Esophagus muscularis mucosa (tissue), 4 donors: ENCODE data around the gene RNF13. TPM values are rescaled to one million over a fixed set of nuclear protein-coding genes. Genes with fewer than 3 reads are reported as not detected.

Experiments used
- DNase-seq: peaks from one replicate; pipeline ENCODE4 v3.0.0-alpha.2; 2017; ENCODE audit errors: extremely low spot score
- H3K27ac ChIP-seq, 4 donors: fragments of 200-600 bp; sonication (generic); replicated peaks in 1 of 4; 1 replicate in 3 of 4; 2 replicates in 1 of 4; pipeline ENCODE4 v1.5.1; 2016 to 2019; ENCODE audit warnings: mild to moderate bottlenecking in 1 of 4
- H3K27me3 ChIP-seq, 4 donors: fragments of 200-600 bp; sonication (generic); one replicate each; pipeline versions ENCODE4 v1.5.1 to v1.6.0; 2016 to 2019
- H3K36me3 ChIP-seq, 4 donors: fragments of 200-600 bp; sonication (generic); one replicate each; pipeline ENCODE4 v1.5.1; 2016 to 2019
- H3K4me1 ChIP-seq, 4 donors: fragments of 200-600 bp; sonication (generic); one replicate each; pipeline ENCODE4 v1.5.1; 2016 to 2019
- H3K4me3 ChIP-seq, 4 donors: fragments of 200-600 bp; sonication (generic); 1 replicate in 2 of 4; 2 replicates in 2 of 4; pipeline ENCODE4 v1.5.1; 2016 to 2019; ENCODE audit warnings: mild to moderate bottlenecking in 4 of 4, moderate library complexity in 1 of 4
- H3K9me3 ChIP-seq, 4 donors: fragments of 200-600 bp; sonication (generic); 1 replicate in 3 of 4; 2 replicates in 1 of 4; pipeline ENCODE4 v1.5.1; 2016 to 2019
- EP300 ChIP-seq: sonication (generic); formaldehyde crosslinking; IDR thresholded peaks from one replicate; pipeline ENCODE4 v1.6.1; 2017; ENCODE audit warnings: antibody characterized with exemption
- POLR2A ChIP-seq: fragments of 450-650 bp; IDR thresholded peaks from one replicate; pipeline ENCODE4 v1.6.1; 2017; ENCODE audit warnings: antibody characterized with exemption, moderate library complexity, mild to moderate bottlenecking, low read depth
- POLR2AphosphoS5 ChIP-seq, 2 donors: sonication (generic); formaldehyde crosslinking; IDR thresholded peaks; one replicate each; pipeline ENCODE4 v1.6.1; 2017; ENCODE audit warnings: antibody characterized with exemption in 2 of 2
- WGBS: methylation state at CpG from one replicate; pipeline ENCODE4 v1.1.5; 2018; 5-methylcytosine and 5-hydroxymethylcytosine counted together
- intact Hi-C: fragments of 100-400 bp; cut with DNase I; formaldehyde crosslinking; loops from one replicate; pipeline ENCODE4 v1.15.1; 2023
- total RNA-seq, 4 donors: library from RNA; depleted of rRNA; stranded (reverse); fragments of >200 nt; gene quantifications; one replicate each; pipeline versions ENCODE4 v1.1.0 to v1.2.1, GENCODE V29; 2016
- TF ChIP-seq, protein P1 (sequence below), 3 experiments: fragments of 200-600 bp in 2 of 3; fragments of 450-650 bp in 1 of 3; sonication (generic) in 2 of 3; IDR thresholded peaks; one replicate each; pipeline ENCODE4 v1.5.1; 2017 to 2019; ENCODE audit warnings: antibody characterized with exemption in 3 of 3, mild to moderate bottlenecking in 2 of 3, moderate library complexity in 1 of 3

Gene RNF13
- total RNA-seq, 4 donors from 2014 or later: 52.9 to 95.1 (median 78.2) TPM

DNA sequence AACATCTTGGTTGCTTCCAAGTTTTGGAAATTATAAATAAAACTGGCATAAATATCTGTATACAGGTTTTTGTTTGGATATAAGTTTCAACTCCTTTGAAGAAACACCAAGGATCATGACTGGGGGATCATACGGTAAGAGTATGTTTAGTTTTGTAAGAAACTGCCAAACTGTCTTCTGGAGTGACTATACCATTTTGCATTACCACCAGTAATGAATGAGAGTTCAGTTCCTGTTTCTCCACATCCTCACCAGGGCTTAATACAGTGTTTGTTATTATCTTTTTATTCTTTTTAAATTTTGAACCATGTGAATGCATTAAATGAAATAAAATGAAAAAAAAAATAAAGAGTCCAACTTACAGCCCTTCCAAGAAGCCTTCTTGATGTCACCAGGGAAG is 17.0 kb upstream of the RNF13 start:
- H3K4me3 ChIP-seq: no peak overlapping the region
- H3K27ac ChIP-seq: no peak overlapping the region
- no peaks in the 10 kb centered on the region for H3K27me3 ChIP-seq
- H3K4me1 ChIP-seq: no peaks in the 10 kb centered on the region
- H3K9me3 ChIP-seq: no peaks in the 10 kb centered on the region
- DNase-seq: no peak
- intact Hi-C loops: no loop called here
- WGBS: 86% methylated on average over 1 of the region's 1 CpG
- H3K36me3 ChIP-seq: no peaks in the 10 kb centered on the region
- no peak for TF ChIP-seq POLR2AphosphoS5 (IDR thresholded peaks at IDR 0.05)
- TF ChIP-seq EP300: no peak
- TF ChIP-seq, protein P1, sequence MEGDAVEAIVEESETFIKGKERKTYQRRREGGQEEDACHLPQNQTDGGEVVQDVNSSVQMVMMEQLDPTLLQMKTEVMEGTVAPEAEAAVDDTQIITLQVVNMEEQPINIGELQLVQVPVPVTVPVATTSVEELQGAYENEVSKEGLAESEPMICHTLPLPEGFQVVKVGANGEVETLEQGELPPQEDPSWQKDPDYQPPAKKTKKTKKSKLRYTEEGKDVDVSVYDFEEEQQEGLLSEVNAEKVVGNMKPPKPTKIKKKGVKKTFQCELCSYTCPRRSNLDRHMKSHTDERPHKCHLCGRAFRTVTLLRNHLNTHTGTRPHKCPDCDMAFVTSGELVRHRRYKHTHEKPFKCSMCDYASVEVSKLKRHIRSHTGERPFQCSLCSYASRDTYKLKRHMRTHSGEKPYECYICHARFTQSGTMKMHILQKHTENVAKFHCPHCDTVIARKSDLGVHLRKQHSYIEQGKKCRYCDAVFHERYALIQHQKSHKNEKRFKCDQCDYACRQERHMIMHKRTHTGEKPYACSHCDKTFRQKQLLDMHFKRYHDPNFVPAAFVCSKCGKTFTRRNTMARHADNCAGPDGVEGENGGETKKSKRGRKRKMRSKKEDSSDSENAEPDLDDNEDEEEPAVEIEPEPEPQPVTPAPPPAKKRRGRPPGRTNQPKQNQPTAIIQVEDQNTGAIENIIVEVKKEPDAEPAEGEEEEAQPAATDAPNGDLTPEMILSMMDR (IDR thresholded peaks at IDR 0.05): no peak
- TF ChIP-seq POLR2A: no peak

DNA sequence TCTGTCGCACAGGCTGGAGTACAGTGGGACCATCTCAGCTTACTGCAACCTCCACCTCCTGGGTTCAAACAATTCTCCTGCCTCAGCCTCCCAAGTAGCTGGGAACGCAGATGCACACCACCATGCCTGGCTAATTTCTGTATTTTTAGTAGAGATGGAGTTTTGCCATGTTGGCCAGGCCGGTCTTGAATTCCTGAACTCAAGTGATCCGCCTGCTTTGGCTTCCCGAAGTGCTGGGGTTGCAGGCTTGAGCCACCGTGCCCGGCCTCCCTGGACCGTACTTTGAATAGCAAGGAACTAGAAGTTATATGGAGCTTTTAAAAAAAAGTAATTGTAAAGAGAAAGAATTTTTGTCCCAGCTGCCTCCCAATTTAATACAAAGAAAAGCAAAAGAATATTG is 12.3 kb upstream of the RNF13 start:
- WGBS: 92% methylated on average over 8 of the region's 8 CpGs
- H3K36me3 ChIP-seq: no peaks in the 10 kb centered on the region
- TF ChIP-seq POLR2A: no peak
- no peak for TF ChIP-seq EP300
- TF ChIP-seq, protein P1 (IDR thresholded peaks at IDR 0.05): no peak
- no peak for TF ChIP-seq POLR2AphosphoS5 (IDR thresholded peaks at IDR 0.05)
- no peak for DNase-seq
- no peaks in the 10 kb centered on the region for H3K4me1 ChIP-seq
- H3K9me3 ChIP-seq: no peaks in the 10 kb centered on the region
- H3K4me3 ChIP-seq: no peak overlapping the region
- no peak overlapping the region for H3K27ac ChIP-seq
- intact Hi-C loops: no loop called here
- H3K27me3 ChIP-seq: no peaks in the 10 kb centered on the region

DNA sequence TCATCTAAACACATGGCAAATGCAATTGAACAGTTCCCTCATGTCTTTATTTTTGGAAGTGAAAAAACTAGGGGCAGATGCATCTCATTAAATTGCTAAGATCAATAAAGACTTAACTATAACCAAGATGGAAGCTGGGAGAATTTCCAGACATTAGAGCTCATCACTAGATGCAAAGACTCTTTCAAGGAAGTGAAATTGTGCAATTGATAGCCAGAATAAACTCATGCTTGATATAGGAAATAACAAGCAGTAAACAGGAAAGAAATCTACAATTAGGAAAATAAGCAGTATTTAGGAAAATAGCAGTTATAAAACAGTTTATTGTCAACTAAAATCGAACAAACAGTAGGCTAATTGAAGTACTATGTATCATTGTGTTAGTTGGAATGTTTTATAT is 11.8 kb upstream of the RNF13 start:
- intact Hi-C loops: no loop called here
- no peaks in the 10 kb centered on the region for H3K9me3 ChIP-seq
- WGBS: 78% methylated on average over 1 of the region's 1 CpG
- TF ChIP-seq, protein P1 (IDR thresholded peaks at IDR 0.05): no peak
- no peaks in the 10 kb centered on the region for H3K27me3 ChIP-seq
- H3K27ac ChIP-seq: no peak overlapping the region
- H3K4me1 ChIP-seq: no peaks in the 10 kb centered on the region
- no peaks in the 10 kb centered on the region for H3K36me3 ChIP-seq
- H3K4me3 ChIP-seq: no peak overlapping the region
- DNase-seq: no peak

DNA sequence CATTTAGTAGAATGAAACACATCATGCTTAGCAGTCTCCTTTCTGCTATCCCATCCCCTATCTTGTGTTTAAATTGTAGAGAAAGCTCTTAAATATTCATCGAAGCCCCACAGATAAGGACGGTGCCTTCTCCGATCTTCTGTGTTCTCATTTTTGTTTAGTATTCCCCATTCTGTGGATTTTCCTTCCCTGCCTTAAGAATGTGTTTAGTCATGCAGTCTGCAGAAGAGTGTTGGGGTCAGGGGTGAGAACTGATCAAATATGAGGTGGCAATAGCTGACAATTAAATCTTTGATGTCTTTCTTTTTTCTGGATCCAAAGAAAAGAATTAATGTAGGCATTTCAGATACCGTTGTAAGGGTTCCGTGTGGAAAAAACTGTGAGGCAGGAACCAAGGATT is 11.4 kb upstream of the RNF13 start:
- Histone ChIP-seq H3K27me3 (no peaks in the 10 kb centered on the region), H3K27ac (no peak overlapping the region), H3K4me3 (no peak overlapping the region), H3K36me3 (no peaks in the 10 kb centered on the region), H3K4me1 (no peaks in the 10 kb centered on the region), H3K9me3 (no peaks in the 10 kb centered on the region)
- TF ChIP-seq POLR2AphosphoS5 (IDR thresholded peaks at IDR 0.05): no peak
- TF ChIP-seq POLR2A: no peak
- TF ChIP-seq, protein P1 (IDR thresholded peaks at IDR 0.05): no peak
- TF ChIP-seq EP300: no peak
- DNase-seq: no peak
- intact Hi-C loops: no loop called here
- 78% methylated on average over 5 of the region's 5 CpGs for WGBS

DNA sequence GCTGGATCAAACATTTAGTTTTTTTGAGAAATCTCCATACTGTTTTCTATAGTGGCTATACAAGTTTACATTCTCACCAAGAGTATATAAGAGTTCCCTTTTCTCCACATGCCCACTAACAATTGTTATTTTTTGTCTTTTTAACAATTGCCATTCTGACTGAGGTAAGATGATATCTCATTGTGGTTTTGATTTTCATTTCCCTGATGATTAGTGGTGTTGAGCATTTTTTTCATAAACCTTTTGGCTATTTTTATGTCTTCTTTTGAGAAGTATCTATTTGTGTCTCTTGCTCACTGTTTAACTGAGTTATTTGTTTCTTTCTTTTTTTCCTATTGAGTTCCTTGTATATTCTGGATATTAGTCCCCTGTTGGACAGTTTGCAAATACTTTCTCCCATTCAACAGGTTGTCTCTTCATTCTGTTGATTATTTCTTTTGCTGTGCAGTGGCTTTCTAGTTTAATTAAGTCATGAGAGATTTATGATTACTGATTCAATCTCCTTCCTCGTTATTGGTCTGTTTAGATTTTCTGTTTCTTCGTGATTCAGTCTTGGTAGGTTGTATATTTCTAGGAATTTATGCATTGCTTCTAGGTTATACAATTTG is 6.7 kb upstream of the RNF13 start:
- WGBS: 68% methylated on average over 2 of the region's 2 CpGs
- intact Hi-C loops: loop anchor here (5.0 kb wide), 2 partner anchors 39 to 294 kb away; no protein-coding TSS in a partner anchor
- H3K36me3 ChIP-seq: no peaks in the 10 kb centered on the region
- H3K27ac ChIP-seq: no peak overlapping the region
- H3K9me3 ChIP-seq: no peaks in the 10 kb centered on the region
- no peak overlapping the region for H3K4me3 ChIP-seq
- DNase-seq: no peak
- H3K4me1 ChIP-seq: peaks cover 0 to 8% (median 0%) of the 10 kb centered on the region in 4 donors
- TF ChIP-seq EP300 (no peak), POLR2AphosphoS5 (IDR thresholded peaks at IDR 0.05) (no peak), POLR2A (no peak)
- TF ChIP-seq, protein P1 (IDR thresholded peaks at IDR 0.05): no peak
- H3K27me3 ChIP-seq: no peaks in the 10 kb centered on the region
